GM18499 (cell line): ENCODE measurements around the gene VSX2.

Experiments used
- ATAC-seq: cut with Tn5 transposase; IDR thresholded peaks from one replicate; pipeline ENCODE4 v1.9.1; 2021; ENCODE audit warnings: moderate number of reproducible peaks; ENCODE audit not compliant: insufficient read depth, unreplicated experiment

VSX2 gene

DNA sequence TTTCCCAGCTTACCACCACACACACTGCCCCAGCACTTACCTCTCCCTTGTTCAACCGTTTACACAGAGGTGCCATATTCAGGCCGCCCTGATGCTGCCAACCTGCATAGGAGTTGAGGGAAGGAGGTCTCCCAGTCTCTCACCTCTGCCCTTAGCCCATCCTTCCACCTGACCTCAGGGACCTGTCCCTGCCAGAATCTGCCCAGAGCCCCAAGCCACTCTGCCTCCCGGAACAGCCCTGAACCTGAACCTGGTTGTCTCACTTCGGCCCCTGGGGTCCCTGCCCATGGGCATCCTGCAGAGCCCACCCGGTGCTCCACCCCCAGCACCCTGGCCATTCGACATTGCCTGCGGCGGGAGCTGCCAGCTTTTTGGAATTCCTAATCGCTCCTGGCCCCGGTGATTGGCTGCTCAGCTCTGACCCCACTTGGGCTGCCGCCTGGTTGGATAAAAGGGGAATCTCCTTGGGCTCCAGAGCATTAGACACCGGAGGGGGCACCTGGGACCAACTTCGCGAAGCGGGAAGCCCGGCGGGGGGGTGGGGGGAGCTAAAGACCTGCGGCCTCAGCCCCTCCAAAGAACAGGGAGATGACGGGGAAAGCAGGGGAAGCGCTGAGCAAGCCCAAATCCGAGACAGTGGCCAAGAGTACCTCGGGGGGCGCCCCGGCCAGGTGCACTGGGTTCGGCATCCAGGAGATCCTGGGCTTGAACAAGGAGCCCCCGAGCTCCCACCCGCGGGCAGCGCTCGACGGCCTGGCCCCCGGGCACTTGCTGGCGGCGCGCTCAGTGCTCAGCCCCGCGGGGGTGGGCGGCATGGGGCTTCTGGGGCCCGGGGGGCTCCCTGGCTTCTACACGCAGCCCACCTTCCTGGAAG, at the start of gene VSX2:
Gene VSX2, plus strand, starts transcription at position 476 of the 874 bp plus-strand sequence. Its CDS starts 113 bp downstream, at position 589.
- no peak for ATAC-seq

GRCh38 chr14:74190927-74191575, 48.2 kb upstream of the VSX2 start:
- ATAC-seq, result no peak

DNA sequence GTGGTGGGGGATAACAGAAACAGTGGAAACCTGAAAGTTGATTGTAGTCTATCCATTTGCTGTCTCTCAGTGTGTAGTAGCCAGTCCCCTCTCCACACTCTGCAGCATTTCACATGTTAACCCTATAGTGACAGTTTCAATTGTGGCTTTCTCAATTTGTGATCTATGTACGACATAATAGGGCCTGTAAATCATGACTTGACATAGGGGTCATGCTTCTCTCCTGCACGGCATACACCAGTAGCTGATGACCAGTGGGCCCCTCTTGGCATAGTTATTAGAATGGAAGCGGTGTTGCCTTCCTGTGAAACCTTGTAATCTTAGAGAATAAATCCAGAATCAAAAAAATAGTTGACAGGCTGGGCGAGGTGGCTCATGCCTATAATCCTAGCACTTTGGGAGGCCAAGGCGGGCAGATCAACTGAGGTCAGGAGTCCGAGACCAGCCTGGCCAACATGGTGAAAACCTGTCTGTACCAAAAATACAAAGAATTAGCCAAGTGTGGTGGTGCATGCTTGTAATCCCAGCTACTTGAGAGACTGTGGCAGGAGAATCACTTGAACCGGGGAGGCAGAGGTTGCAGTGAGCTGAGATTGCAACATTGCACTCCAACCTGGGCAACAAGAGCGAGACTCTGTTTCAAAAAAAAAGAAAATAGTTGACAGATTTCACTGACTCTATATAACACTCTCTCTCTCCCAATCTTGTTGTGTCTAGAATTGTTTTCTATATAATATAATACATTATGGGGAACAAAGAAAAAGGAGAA, 44.6 kb upstream of the VSX2 start:
- no peak for ATAC-seq

DNA sequence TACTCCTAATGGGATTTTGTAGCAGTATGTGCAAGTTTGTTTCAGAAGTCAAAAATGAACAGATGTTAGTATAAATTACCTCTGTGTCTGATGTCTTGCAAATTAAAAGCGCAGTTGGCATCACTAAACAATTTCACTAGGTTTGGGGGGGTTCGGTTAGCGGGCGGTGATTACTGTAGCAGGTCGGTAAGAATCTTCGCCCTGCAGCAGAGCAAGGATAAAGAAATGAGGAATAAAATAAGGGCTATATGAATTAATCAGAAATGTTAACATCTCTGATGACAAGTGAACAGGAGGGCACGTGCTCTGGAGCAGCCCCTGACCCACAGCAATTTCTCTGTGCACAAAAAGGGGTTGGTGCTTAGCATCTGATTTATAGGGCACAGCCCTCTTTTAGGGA, 43.6 kb upstream of the VSX2 start:
- no peak for ATAC-seq

DNA sequence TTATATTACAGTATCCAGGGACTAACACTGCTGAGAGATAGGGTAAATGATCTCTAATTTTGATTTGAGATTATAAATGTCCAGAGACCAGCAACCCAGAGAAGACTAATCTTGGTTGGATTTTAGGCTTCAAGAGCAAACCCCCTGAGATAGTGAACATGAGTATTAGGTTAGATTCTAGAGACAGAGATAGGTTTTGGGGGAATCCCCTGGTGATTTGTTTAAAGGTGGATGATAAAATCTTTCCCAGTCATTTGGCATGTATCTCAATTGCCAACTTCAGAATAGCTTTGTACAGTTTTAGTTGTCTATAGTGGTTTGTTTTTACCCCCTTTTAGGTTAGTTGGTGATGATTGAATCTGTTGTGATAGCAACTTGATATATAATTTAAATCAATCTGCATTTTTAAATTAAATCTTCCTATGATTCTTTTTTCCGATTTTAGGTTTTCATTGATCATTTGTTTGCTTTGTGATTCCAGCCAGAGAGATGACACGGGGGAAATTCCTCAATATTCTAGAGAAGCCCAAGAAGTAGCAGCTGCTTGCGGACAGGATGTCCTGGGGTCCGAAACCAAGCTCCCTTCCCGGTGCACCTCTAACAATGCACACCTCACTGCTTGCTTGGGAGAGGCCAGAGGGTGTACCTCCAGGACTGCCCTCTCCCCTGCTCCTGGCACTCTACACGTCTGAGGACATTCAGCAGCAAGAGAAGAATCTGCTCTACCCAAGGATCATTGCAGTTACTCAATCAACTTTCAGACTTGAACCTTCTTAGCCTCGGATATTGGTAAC, 40.6 kb upstream of the VSX2 start:
- ATAC-seq, result no peak

DNA sequence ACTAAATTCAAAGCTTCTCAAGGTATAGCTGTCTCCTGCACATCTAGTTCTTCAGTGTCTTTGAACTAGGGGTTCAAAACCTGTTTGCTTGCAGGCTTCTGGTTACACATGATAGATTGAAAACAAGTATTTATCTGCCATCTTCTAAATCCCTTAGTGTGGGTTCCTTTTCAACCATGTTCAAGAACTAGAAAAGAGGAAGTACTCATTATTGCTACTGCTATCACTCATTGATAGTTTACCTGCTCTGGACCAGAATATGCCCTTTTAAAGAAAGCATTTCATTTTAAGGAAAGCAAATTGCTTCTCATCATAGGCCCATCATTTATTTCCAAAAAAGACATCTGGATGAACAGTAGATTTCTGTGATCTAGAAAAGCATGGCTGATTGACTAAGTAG, 37.1 kb upstream of the VSX2 start:
- no peak for ATAC-seq

GRCh38 chr14:74203639-74204038, 35.6 kb upstream of the VSX2 start:
- ATAC-seq, result no peak

DNA sequence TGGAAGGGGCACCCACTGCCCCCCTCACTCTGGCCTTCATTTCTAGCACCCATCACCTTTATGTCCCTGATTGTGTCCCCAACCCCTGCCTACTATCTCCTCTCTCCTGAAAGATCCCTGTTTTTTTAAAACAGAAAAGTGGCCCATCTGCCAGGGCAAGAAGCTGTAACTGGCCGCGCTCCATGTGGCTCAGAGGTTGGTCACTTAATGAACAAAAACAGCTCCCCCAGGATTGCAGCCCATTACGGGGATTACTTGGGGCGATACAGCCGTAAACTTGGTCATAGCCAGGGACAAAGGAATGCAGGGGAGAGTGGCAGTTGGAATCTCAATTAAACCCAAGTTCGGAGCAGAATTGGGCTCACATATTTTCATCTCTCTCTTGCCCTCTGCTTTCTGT, 34.8 kb upstream of the VSX2 start:
- no peak for ATAC-seq

- no peak for ATAC-seq
These were observed 33.4 kb upstream of the VSX2 start for GRCh38 chr14:74205882-74206281.

GRCh38 chr14:74207943-74208342, 31.3 kb upstream of the VSX2 start:
- no peak for ATAC-seq

DNA sequence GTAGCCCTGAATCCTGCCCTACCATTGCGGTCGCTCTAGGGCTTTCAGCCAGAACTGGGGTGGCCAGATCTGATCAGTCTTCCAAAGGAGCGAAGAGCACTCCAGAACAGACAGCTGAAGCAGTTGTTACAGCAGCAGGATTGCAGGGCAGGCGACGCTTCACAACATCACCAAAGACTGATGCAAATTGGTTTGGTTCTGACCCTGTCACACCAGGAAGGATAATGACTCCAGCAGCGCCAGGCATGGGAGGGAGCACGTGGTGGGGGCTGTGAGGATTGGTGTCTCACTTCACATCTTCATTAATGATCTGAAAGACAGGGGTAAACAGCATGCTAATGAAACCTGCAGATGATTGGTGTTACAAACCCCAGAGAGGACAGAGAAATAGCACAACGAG, 30.6 kb upstream of the VSX2 start:
- no peak for ATAC-seq

- ATAC-seq, result no peak
These were observed 27.2 kb upstream of the VSX2 start for GRCh38 chr14:74211945-74212580.

DNA sequence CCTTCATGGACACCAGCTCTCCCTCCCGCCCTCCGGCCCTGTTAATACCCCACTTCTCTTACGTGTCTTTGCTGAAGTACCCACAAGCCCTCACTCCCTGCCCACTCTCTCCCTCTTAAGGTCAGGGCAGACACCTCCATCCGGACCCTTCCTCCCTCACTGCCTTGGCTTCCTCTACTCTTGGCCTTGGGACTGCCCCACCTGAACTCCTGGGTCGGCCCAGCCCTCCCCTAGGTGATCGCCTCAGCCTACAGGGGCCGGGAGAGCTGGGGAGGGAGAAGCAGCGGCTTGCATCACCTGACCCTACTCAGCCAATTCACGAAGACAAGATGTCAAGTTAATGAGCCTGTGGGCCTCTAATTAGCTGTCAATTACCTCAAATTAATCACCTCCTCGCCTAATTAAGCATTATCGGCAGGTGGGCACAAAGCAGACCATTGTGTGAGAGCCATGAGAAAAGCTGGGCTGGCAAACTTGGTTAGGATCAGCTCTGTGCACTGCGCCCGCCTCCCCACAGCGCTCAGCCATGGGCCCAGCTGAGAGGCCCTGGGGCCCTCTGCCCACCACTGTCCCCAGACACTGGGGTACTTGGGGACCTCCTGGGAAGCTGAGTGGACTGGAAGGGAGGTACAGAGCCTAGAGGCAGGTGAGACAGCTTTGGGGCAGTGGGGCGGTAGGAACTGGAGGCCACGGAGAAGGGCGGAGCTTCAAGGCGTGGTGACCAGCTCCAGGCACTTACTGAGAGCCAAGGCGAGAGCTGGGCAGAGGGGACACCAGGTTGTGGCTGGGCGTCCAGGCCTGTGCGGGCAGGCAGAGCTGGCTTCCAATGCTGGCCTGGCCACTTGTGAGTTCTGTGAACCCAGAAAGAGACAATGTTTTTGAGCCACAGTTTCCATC, 25.1 kb upstream of the VSX2 start:
- no peak for ATAC-seq

DNA sequence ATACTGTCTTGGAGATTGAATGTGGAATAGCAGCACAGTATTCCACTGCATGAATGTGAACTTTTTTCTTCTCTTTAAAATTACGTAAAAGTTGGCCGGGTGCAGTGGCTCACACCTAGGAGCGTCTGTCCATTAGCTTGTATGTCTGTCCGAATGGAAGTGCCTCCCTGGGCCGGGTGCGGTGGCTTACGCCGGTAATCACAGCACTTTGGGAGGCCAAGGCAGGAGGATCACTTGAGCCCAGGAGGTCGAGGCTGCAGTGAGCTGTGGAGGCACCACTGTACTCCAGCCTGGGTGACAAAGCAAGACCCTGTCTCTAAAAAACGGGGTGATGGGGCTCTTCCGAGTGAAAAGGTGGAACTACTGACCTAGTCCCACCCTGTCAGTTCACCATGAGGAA, 22.6 kb upstream of the VSX2 start:
- no peak for ATAC-seq

- no peak for ATAC-seq
These were observed 21.4 kb upstream of the VSX2 start for GRCh38 chr14:74217672-74218448.

DNA sequence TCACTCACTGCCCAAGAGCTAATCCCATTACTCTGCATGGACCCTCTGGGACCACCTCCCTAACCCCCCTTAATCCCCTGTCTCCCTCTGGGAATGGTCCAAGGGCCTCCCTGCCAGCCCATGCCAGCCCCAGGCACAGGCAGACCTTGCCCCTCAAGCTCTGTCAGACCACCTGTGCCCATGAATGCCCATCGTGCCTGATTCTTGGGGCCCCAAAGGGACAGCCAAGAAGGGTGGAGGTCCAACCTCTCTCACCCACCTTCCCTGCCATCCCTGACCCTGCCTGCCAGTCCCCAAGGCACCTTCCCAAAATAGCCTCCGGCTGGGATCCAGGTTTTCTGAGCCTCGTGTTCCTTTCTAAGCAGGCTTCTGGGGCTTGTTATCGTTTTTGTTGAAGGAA, 20.8 kb upstream of the VSX2 start:
- no peak for ATAC-seq

DNA sequence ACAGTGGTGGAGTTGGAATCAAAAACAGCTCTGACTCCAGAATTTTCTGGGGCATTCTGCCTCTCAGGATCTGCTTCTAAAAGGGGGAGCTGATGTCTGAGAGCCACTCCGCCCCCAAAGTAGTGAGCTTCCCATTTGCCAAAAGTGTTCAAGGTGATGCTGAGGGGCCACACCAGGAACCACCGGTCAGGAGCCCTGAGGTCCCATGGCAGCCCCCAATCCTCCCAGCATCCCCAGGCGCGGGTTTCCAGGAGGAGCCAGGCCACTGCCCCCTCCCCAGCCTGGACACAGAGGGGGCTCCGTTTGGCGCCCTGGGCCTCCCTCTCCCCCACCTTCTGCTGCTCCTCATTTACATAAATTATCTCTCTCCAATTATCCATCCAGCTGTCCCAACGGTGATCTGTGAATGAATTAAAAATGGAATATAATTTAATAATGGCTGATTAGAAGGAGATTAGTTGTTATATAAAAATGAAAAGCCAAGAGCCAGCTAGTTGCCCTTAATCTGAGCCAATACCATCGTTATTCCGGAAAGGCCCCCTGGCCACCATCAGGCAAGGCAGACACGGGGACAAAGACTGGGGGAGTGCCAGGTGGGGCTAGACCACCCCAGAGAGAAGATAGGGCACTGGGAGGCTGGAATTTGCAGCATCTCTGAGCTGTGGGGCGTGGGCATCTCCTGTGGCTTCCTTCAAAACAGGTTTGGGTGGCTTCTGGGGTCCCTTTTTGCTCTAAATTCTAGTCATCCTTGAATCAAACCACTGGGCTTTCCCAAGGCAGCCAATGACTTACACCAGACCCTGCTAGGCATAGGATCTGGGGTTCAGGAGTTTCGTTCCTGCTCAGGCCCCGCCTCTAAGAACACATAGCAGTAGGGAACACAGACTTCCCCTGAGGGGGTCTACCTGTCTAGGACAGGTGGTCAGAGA, 19.7 kb upstream of the VSX2 start:
- no peak for ATAC-seq
